Endodermal cell (in vitro differentiated cells): ENCODE data around the gene ZFP3. TPM values are rescaled to one million over a fixed set of nuclear protein-coding genes. Genes with fewer than 3 reads are reported as not detected.
"Not testable (repeated sequence)": the region's sequence is repeated elsewhere in the genome, so short reads cannot be mapped to it uniquely, and the experiment has no call there.

ENCODE experiments used
- DNase-seq: peaks from one replicate; pipeline ENCODE4 v3.0.0-alpha.2; 2017
- H3K27ac ChIP-seq: 2 replicates; pipeline ENCODE4 v1.5.1; 2013; ENCODE audit warnings: mild to moderate bottlenecking, low read depth, low read length, moderate library complexity
- H3K27me3 ChIP-seq: 2 replicates; pipeline ENCODE4 v1.6.1; 2013; ENCODE audit warnings: mild to moderate bottlenecking, low read length, moderate library complexity; ENCODE audit not compliant: insufficient read depth, control insufficient read depth, poor library complexity, severe bottlenecking
- H3K36me3 ChIP-seq: 2 replicates; pipeline ENCODE4 v1.7.0; 2013; ENCODE audit warnings: mild to moderate bottlenecking, low read length, moderate library complexity; ENCODE audit not compliant: control insufficient read depth, insufficient read depth
- H3K4me1 ChIP-seq: one replicate; pipeline ENCODE4 v1.7.0; 2013; ENCODE audit warnings: low read length; ENCODE audit not compliant: control insufficient read depth, insufficient read depth
- H3K4me3 ChIP-seq: 2 replicates; pipeline ENCODE4 v1.5.1; 2013; ENCODE audit warnings: mild to moderate bottlenecking, low read length, moderate library complexity
- H3K9ac ChIP-seq: 2 replicates; pipeline ENCODE4 v1.6.1; 2013; ENCODE audit warnings: mild to moderate bottlenecking, low read length, moderate library complexity; ENCODE audit not compliant: poor library complexity, severe bottlenecking; ENCODE audit errors: extremely low read depth
- H3K9me3 ChIP-seq: 2 replicates; pipeline ENCODE4 v1.6.1; 2013; ENCODE audit warnings: mild to moderate bottlenecking, low read length, moderate library complexity; ENCODE audit not compliant: control insufficient read depth
- H3K27ac Mint-ChIP-seq: 2 replicates; pipeline ENCODE4 v1.8.0; 2020; ENCODE audit warnings: mixed read lengths
- H3K27me3 Mint-ChIP-seq: 2 replicates; pipeline ENCODE4 v1.8.0; 2021; ENCODE audit warnings: mild to moderate bottlenecking, mixed read lengths; ENCODE audit not compliant: insufficient read depth
- H3K36me3 Mint-ChIP-seq: 2 replicates; pipeline ENCODE4 v1.8.0; 2020; ENCODE audit warnings: low read depth, mixed read lengths
- H3K4me1 Mint-ChIP-seq: 2 replicates; pipeline ENCODE4 v1.8.0; 2020; ENCODE audit warnings: mixed read lengths
- H3K4me3 Mint-ChIP-seq: 2 replicates; pipeline ENCODE4 v1.8.0; 2020; ENCODE audit warnings: mild to moderate bottlenecking, moderate library complexity, mixed read lengths
- H3K9me3 Mint-ChIP-seq: 2 replicates; pipeline ENCODE4 v1.8.0; 2020; ENCODE audit warnings: mild to moderate bottlenecking, mixed read lengths
- WGBS, 2 experiments: methylation state at CpG; one replicate each; pipeline versions ENCODE4 v1.1.5 to v1.1.7; 2013; ENCODE audit warnings: missing lambda C conversion rate in 2 of 2, mixed read lengths in 1 of 2; ENCODE audit not compliant: insufficient coverage in 1 of 2, insufficient read length in 1 of 2; 5-methylcytosine and 5-hydroxymethylcytosine counted together
- total RNA-seq, 2 donors: library from RNA; stranded (reverse); fragmentation: NEBNext Ultra II Directional in 1 of 2; extraction: Animal tissue kit (Norgen Biotek cat#: 25700) in 1 of 2; gene quantifications; 2 replicates in 1 of 2; 3 replicates in 1 of 2; pipeline ENCODE4 v1.2.1, GENCODE V29; 2021
- TF ChIP-seq, protein P1 (sequence below): fragments of 200-600 bp; sonication (generic); conservative IDR thresholded peaks from 2 replicates; pipeline ENCODE4 v1.5.0; 2021; ENCODE audit warnings: antibody characterized with exemption, mild to moderate bottlenecking

ZFP3 gene
- total RNA-seq, 2 donors from 2014 or later = 0.09 to 1.3 TPM

DNA sequence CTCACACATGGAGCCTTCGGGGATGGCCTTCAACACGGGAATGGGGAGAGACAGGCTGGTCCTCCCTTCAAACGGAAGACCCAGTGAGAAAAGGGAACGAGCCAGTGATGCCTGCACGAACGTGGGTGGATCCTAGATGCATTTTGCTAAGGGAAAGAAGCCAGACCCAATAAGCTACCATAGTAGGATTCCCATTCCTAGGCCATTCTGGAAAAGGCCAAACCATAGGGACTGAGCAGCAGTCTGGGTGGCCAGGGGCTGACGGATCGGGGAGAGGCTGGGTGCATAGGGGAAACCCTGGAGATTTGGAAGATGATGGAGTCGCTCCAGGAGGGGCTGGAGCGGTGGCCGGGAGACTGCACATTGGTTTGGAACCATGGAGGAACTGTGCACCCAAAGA is 56.3 kb downstream of the ZFP3 start:
- H3K9ac ChIP-seq, H3K27ac ChIP-seq, H3K36me3 ChIP-seq, H3K9me3 ChIP-seq, H3K4me3 Mint-ChIP-seq, H3K4me3 ChIP-seq, H3K9me3 Mint-ChIP-seq, DNase-seq, H3K27me3 ChIP-seq, H3K4me1 ChIP-seq, H3K4me1 Mint-ChIP-seq, H3K27ac Mint-ChIP-seq, H3K36me3 Mint-ChIP-seq: not testable (repeated sequence)
- 81 to 86% methylated on average over 9 to 11 of the region's 11 CpGs for WGBS, 2 experiments
- peaks cover 38% of the 10 kb centered on the region for H3K27me3 Mint-ChIP-seq

DNA sequence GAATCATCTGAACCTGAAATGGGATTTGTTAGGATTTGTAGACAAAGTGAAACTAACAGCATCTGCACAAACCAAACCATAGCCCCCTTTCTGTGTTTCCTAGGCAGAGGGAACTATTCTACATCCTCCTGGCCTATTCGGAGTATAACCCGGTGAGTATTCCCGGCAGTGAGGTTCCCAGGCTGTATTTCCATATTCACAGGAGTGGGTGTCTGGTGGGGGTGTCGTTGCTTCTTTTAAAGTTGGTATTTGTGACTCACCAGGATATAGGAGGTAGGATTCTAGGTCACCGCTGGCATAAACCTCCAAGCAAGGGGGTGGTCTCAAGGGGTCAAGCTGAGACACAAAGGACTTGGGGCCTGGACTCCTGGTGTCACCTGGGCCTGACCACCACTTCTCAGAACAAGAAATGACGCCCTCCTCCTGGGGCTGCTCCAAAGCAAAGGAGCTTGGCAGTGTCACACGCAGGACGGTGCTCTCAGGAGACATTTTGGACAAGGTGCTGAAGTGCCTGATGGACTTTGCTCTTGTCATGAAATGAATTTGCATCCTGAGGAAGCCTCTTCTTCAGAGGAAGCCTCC is 57.0 kb downstream of the ZFP3 start:
- not testable (repeated sequence) for H3K4me3 ChIP-seq, H3K4me1 ChIP-seq, H3K4me1 Mint-ChIP-seq, H3K27ac Mint-ChIP-seq, H3K27ac ChIP-seq, H3K9me3 Mint-ChIP-seq, H3K36me3 Mint-ChIP-seq, H3K9me3 ChIP-seq, DNase-seq, H3K36me3 ChIP-seq, H3K27me3 ChIP-seq, H3K9ac ChIP-seq, H3K4me3 Mint-ChIP-seq
- H3K27me3 Mint-ChIP-seq = peaks cover 34% of the 10 kb centered on the region
- 78 to 80% methylated on average over 4 to 8 of the region's 8 CpGs for WGBS, 2 experiments

DNA sequence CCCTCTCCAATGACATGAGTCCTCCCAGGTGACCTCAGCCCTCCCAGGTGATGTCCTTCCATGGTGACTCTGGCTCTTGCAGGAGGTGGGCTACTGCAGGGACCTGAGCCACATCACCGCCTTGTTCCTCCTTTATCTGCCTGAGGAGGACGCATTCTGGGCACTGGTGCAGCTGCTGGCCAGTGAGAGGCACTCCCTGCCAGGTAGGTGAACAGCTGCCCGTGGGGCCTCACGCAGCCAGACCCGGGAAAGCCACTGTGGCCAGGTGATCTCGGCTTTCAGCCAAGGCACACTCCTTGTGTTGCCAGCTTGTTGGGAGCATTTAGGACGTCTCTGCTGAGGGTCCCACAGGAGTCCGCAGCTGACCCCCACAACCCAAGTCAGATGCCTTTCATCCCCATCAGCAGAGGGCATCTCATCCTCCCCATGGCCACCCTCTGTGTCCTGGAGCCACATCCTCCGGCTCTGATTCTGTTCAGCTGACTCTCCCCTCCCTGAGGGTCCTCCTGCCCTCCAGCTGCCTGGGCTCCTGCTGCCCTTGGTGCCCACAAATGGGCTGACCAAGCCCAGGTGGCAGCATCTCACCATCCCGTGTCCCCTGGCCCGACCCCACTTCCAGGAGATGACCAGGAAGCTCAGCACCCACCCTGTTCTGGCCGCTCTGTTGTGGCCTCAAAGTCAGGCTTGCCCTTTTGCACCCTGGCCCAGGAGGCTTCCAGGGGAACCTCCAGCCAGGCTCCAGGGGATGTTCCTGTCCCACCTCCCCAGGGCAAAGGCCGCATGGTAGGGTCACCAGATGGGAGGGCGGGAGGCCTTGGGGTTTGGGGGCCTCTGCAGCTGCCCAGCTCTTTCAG is 57.7 kb downstream of the ZFP3 start:
- no peak for DNase-seq
- no peaks in the 10 kb centered on the region for H3K36me3 Mint-ChIP-seq
- no peaks in the 10 kb centered on the region for H3K9me3 ChIP-seq
- WGBS, 2 experiments = 76 to 78% methylated on average over 8 to 14 of the region's 14 CpGs
- H3K27me3 Mint-ChIP-seq = peaks cover 32% of the 10 kb centered on the region
- H3K4me3 ChIP-seq = no peak overlapping the region
- H3K9me3 Mint-ChIP-seq = no peaks in the 10 kb centered on the region
- H3K36me3 ChIP-seq = no peaks in the 10 kb centered on the region
- no peaks in the 10 kb centered on the region for H3K4me1 Mint-ChIP-seq
- TF ChIP-seq, protein P1, sequence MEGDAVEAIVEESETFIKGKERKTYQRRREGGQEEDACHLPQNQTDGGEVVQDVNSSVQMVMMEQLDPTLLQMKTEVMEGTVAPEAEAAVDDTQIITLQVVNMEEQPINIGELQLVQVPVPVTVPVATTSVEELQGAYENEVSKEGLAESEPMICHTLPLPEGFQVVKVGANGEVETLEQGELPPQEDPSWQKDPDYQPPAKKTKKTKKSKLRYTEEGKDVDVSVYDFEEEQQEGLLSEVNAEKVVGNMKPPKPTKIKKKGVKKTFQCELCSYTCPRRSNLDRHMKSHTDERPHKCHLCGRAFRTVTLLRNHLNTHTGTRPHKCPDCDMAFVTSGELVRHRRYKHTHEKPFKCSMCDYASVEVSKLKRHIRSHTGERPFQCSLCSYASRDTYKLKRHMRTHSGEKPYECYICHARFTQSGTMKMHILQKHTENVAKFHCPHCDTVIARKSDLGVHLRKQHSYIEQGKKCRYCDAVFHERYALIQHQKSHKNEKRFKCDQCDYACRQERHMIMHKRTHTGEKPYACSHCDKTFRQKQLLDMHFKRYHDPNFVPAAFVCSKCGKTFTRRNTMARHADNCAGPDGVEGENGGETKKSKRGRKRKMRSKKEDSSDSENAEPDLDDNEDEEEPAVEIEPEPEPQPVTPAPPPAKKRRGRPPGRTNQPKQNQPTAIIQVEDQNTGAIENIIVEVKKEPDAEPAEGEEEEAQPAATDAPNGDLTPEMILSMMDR = no peak
- no peak overlapping the region for H3K4me3 Mint-ChIP-seq
- H3K27me3 ChIP-seq = no peaks in the 10 kb centered on the region
- H3K27ac Mint-ChIP-seq = no peak overlapping the region
- H3K9ac ChIP-seq = no peak overlapping the region
- no peak overlapping the region for H3K27ac ChIP-seq
- H3K4me1 ChIP-seq = no peaks in the 10 kb centered on the region

DNA sequence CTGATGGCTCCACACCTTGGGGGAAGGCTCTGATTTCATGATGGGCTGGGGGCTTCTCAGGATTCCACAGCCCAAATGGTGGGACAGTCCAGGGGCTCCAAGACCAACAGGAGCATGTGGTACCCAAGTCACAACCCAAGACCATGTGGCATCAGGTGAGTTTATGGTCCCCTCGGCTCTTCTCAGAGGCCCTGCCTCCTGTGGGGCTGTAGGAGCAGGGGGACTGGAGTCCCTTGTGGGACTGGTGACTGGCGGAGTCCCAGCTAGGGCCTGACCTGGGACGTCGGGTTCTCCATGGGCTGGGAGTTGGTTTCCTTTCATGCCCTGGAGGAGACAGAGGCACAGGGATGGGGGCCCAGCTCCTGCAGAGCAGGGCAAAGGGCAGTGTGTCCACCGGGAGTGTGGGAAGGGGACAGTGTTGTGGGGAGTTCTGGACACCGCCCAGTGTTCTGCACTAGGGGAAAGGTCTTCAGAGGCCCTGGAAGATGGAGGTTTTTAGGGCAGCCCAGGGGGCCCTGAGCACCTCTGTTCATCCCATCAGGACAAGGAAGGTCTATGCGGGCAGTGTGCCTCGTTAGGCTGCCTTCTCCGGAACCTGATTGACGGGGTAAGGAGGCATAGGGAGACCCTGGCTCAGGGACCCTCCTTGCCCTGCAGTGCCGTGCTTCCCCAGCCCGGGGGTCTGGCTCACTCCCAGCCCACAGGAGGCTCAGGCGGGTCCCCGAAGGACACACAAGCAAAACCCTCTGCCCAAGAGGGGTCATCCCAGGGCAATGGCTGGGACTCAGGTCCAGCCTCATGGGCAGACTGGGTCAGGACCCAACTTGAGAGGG is 58.5 kb downstream of the ZFP3 start:
- not testable (repeated sequence) for DNase-seq, H3K27ac ChIP-seq, H3K9me3 ChIP-seq, H3K36me3 ChIP-seq, H3K36me3 Mint-ChIP-seq, H3K27ac Mint-ChIP-seq, H3K4me3 Mint-ChIP-seq, H3K9me3 Mint-ChIP-seq, H3K4me3 ChIP-seq, H3K27me3 ChIP-seq, H3K4me1 Mint-ChIP-seq, H3K4me1 ChIP-seq, H3K9ac ChIP-seq
- WGBS, 2 experiments = 96% methylated on average over 6 to 14 of the region's 14 CpGs
- peaks cover 28% of the 10 kb centered on the region for H3K27me3 Mint-ChIP-seq

DNA sequence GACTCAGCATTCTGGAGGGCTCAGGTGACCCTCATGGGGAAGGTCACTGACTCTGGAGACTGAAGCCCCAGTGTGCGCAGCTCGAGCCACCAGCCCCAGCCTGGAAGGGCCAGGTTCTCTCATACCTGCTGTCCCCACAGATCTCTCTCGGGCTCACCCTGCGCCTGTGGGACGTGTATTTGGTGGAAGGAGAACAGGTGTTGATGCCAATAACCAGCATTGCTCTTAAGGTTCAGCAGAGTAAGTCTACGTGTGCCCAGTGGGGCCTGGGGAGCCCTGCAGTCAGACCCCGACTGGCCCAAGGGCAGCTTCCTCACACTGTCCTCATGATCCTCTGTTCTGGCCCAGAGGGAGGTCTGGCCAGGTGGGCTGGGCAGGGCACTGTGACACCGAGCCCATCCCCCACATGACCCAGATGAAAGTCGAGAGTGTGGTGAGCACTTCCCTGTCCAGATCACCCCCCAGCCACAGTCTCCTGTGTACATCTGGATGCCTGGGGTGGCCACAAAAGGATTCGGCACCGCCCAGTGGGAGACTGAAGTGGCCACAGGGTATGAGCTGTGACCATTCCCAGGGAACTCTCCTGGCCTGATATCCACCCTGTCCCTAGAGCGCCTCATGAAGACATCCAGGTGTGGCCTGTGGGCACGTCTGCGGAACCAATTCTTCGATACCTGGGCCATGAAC is 59.4 kb downstream of the ZFP3 start:
- not testable (repeated sequence) for H3K36me3 Mint-ChIP-seq, H3K4me1 Mint-ChIP-seq, H3K9ac ChIP-seq, DNase-seq, H3K9me3 Mint-ChIP-seq, H3K4me1 ChIP-seq, H3K27ac ChIP-seq, H3K27ac Mint-ChIP-seq, H3K4me3 ChIP-seq, H3K36me3 ChIP-seq, H3K27me3 ChIP-seq, H3K9me3 ChIP-seq, H3K4me3 Mint-ChIP-seq
- WGBS, 2 experiments = 93 to 95% methylated on average over 11 to 14 of the region's 15 CpGs
- H3K27me3 Mint-ChIP-seq = peaks cover 27% of the 10 kb centered on the region

DNA sequence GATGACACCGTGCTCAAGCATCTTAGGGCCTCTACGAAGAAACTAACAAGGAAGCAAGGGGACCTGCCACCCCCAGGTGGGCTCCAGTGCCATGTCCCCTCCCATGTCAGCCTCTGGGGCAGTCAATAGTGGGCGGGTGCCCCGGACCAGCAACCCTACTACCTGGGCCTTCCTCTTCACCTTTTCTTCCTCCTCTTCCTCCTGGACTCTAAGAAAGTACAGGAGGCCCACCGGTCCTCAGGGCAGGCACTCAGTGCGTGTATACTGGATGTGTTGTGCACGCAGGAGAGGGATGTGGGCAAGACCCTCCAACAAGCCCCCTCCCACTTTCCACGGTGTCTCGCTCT is 59.9 kb downstream of the ZFP3 start:
- not testable (repeated sequence) for H3K27me3 ChIP-seq, H3K36me3 ChIP-seq, H3K9ac ChIP-seq, H3K4me1 ChIP-seq, H3K9me3 ChIP-seq, DNase-seq, H3K36me3 Mint-ChIP-seq, H3K9me3 Mint-ChIP-seq, H3K4me3 Mint-ChIP-seq, H3K4me1 Mint-ChIP-seq, H3K4me3 ChIP-seq, H3K27ac Mint-ChIP-seq, H3K27ac ChIP-seq
- 92 to 93% methylated on average over 3 to 9 of the region's 9 CpGs for WGBS, 2 experiments
- H3K27me3 Mint-ChIP-seq = peaks cover 22% of the 10 kb centered on the region
